Renal cortical epithelial cell (primary cell): ENCODE results near the gene LCAT. TPM values are rescaled to one million over a fixed set of nuclear protein-coding genes. Genes with fewer than 3 reads are reported as not detected.

Experiments
- DNase-seq: peaks from one replicate; pipeline ENCODE4 v3.0.0-alpha.2; 2011; ENCODE audit warnings: low read depth
- total RNA-seq: library from RNA; depleted of rRNA; stranded (reverse); fragments of >200 nt; gene quantifications from 2 replicates; pipeline ENCODE4 v1.2.3, GENCODE V29; 2014

LCAT gene
- total RNA-seq, 1 donor from 2014 or later = 5.8 TPM

DNA sequence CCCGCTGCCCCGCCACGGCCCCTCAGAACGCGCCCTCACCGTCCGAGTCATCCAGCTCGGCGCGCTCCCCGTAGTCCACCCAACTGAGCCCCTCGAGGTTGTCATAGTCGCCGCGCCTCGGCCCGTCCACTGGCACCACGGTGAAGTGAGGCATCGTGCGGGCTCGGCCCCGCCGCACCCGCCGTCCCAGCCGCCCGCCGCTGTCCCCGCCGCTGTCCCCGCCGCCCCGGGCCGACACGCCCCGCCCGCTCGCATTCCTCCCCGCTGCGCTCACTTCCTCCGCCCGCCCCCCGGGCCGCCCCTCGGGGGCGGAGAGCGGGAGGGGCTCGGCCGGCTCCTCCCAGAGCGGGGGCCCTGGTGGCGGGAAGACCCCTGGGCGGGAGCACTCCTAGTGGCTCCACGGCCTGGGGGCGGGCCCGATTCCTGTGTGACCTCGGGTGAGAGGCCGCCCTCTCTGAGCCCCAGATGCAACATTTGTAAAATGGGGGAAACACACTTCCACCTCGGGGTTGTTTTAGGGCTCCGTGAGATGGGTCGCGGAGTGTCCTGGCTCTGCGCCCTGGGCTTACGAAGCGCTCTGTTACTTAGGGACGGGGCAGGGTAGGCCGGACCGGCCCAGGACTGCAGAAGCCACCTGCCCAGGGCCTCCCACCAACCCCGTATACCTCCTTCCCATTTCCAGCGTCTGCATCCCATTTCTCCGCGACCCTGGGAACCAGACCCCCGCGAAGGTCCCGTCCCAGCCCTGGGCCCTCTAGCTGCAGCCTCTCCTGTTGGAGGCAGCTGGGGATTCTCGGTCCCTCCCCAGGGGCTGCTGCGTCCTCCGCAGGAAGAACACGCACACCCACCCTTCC is 24.7 kb upstream of the LCAT start, which contains the start of gene SLC12A4:
SLC12A4 (minus strand) TSS at position 238 of the 854 bp plus-strand sequence; CDS start at position 154, 84 bp downstream.
- DNase-seq = peak; percentile 27

GRCh38 chr16:67967958-67968399 is 24.1 kb upstream of the LCAT start:
- DNase-seq = no peak

DNA sequence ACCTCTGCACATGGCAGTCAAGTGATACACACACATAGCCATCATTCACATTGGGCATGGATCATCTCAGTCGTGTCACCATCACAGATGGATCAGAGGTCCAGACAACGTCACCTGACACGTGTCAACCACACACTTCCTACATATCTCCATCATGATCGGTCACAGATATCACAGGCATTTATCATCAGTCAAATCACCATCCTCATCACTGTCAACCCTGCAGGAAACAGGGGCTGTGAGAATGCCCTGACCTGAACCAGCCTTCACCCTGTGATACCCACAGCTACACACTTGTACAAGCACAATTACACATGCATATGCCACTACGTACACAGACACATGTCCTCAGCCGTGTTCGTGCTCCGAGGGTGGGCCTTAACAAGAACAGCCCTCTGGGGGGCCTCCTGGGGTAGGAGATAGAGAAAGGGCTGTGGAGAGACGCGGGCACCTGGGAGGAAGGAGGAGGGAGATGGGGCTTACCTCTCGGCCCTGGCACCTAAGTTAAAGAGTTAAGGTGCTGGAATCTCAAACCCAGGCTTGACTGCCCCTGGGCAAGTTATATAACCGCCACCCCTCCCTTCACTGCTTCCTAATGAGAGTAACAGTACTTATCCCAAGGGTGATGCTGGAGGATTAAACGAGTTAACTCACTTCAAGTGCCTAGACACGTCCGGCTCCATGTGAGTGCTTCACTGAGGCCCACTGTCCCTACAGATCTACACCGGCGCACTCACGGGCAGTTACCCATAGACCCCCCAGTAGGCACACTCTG is 23.4 kb upstream of the LCAT start:
- DNase-seq = peak; percentile 13

DNA sequence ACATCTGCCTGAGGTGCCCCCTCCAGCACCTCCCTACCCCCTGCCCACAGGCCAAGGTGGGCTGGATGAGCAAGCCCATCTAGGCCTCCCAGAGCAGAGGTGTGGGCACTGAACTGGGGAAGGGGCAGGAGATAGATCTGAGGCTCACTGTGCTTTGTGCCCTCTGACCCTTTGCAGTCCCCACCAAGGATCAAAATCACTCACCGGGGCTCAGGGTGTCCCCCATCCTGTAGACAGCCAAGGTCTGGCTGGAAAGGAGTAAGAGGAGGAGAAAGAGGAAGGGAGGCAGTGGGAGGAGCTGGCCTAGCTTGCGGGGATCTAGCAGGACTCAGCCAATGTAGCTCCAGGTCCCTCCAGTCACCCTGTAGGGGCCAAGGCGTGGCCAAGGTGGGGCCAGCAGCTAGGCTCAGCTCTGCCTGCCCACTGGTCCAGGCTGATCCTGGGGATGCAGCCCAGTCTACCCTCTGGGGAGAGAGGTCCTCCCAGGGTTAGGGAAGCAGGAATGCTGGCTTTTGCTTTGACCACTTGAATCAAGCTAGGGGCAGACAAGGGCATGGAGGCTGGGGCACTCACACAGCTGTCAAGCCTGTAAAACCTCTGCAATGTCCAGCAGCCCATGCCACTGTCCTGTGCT is 22.7 kb upstream of the LCAT start:
- DNase-seq = peak; percentile 16

DNA sequence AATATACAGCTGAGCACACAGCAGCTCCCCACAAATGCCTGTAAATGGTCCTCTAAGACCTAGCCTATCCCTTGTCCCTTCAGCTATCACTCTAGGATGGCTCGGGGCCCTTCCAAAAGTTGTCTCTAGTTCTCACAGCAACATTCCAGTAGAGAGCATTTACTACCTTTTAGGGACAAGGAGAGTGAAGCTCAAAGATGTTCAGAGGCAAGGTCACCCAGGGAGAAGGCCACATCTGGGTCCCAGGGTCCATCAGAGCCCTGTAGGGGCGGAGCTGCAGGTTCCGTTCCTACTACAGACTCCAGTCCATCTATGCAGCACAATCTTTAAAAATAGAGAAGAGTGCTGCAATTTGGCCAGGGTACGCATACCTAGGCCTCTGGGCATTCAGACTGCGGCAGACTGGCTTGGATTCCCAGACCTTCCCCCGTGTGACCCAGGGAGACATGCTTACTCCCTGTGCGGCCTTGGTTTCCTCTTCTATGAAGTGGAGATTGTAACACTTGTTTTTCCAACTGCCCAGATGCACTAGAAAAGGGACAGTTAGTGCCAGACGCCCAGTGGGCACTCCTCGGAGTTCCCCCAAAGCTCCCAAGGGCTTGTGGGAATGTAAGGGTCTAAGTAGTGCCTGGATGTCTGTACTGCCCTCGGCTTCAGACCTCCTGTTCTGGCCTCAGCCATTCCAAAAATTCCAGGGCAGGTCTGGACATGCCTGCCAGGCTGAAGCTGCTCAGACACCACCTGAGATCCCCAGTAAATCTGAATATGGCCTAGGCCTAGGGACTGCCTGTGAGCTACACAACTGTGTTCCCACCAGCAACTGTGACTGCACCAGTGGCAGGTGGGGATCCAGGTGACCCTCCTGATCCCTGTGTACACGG is 22.0 kb upstream of the LCAT start:
- DNase-seq = peak; percentile 13

- no peak for DNase-seq
These were observed 20.7 kb upstream of the LCAT start for GRCh38 chr16:67964477-67965131.

GRCh38 chr16:67963662-67964321 is 19.9 kb upstream of the LCAT start:
- DNase-seq = no peak

GRCh38 chr16:67963292-67963661 is 19.4 kb upstream of the LCAT start:
- no peak for DNase-seq

- DNase-seq = no peak
These were observed 18.2 kb upstream of the LCAT start for GRCh38 chr16:67962135-67962534.

DNA sequence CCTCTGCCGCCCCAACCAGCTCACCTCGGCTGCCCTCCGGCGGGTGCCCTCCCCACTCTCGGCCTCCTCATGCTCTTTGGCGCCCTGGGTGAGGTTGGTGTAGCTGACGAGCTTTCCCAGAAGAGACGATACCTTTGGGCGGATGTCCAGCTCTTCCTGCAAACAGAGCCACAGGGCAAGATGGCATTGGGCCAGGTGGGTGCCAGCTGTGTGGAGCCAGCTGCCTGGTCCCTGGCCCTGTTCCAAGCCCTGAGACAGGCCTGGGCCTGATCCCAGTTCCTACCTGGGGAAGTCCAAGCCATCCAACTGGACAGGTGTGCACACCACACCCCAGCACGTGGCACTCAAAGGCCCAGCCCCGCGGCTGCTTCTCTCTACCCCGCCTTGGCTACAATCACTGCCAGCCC is 17.6 kb upstream of the LCAT start:
- peak; percentile 26 for DNase-seq

GRCh38 chr16:67959536-67960329 is 15.8 kb upstream of the LCAT start:
- DNase-seq = no peak

DNA sequence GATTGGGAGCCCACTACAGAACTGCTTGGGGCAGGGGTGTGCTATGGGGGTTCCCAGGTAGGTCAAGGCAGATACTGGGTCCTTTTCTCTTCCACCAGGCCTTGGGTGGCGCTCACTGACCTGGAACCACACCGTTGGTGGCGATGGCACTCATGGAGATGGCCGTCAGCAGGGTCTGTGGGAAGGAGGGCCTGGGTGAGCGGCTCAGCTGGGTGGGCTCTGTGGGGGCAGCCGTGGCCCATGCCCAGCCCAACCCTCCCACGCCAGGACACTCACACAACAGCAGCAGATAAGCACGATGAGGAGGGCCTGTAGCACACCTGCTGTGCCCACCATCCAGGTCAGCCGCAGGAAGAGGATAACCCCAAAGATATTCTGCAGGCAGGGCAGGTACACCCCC is 13.7 kb upstream of the LCAT start:
- no peak for DNase-seq

- no peak for DNase-seq
These were observed 10.7 kb upstream of the LCAT start for GRCh38 chr16:67954421-67955196.

DNA sequence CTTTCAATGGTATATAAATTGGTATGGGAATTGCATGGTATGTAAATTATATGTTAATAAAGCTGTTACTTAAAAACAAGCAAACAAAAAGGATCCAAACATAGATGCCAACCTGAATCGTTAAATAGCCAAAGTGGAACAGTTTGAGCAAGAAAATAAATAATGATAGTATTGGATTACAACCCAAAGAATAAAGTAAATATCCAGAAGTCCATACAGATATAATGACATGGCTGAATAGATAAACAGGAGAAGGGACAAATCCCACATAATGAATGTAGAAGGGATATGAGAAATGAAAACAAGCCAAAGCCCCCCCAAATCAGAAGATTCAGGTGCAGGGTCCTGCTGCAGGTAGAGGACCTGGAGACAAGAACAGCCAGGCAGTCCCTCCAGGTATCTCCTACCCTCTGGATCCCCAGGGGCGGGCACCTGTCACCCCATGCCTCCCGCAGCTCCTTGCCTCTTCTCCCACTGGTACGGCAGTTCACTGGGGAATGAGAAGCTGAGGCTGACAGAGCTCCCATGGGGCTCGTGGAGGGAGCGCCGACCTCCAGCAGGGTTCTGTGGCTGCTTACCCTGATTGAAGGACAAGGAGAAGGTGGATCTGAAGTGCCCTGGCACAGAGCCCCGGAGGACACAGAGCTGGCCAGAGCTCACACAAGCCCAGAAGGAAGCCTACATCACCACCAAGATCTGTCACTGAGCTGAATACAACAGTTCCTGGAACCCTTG is 9.9 kb upstream of the LCAT start:
- no peak for DNase-seq

DNA sequence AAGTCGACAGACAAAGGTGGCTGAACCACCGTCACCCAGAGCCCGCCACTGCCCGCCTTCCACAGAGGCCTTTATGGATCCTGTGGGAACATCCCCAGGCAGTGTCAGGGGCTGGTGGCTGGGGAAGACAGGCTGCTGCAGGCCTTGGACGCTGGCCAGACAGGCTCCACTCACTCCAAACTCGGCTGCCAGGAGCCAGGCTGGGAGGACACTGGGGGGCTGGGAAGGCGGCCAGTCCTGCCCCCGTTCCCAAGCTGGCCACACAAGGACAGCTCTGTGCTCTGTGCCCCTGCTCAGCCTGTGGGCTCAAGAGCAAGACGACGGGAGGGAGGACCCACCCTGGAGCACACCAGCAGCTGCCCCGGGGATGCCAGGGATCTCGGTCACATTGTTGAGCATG is 7.6 kb upstream of the LCAT start:
- no peak for DNase-seq

- DNase-seq = no peak
These were observed 6.5 kb upstream of the LCAT start for GRCh38 chr16:67950335-67950843.

GRCh38 chr16:67949645-67950044 is 5.7 kb upstream of the LCAT start:
- DNase-seq = no peak

DNA sequence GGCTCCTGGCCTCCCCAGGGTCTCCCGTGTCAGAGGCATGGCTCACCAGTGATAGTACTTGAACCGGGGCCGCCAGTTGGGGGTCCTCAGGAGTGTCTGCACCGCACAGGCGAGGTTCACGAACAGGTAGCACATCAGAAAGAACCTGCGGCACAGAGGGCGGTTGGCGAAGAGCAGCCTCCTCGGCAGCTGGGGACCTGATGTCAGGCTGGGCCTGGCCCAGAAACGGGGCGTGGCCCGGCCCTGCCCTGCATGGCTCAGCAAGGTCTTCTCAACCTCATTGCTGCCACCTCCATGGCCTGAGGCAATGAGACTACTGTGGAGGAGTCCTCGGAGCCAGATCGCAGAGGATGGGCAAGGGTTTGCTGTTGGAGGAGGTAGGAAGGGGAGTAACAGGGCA is 4.1 kb upstream of the LCAT start:
- DNase-seq = no peak
